Parathyroid adenoma (tissue), 2 donors: ENCODE results near the gene TBC1D12.

Source experiments
- H2AFZ ChIP-seq: fragments of 300-600 bp; sonication (generic); one replicate; pipeline ENCODE4 v1.7.0; 2017; ENCODE audit warnings: antibody characterized with exemption, mild to moderate bottlenecking
- H3K27ac ChIP-seq: fragments of 300-600 bp; sonication (generic); one replicate; pipeline ENCODE4 v1.7.0; 2017
- H3K27me3 ChIP-seq: fragments of 300-600 bp; sonication (generic); one replicate; pipeline ENCODE4 v1.7.0; 2017; ENCODE audit warnings: low read length; ENCODE audit not compliant: control insufficient read depth, insufficient read depth
- H3K36me3 ChIP-seq: fragments of 300-600 bp; sonication (generic); one replicate; pipeline ENCODE4 v1.7.0; 2017; ENCODE audit warnings: low read length; ENCODE audit not compliant: control insufficient read depth, insufficient read depth
- H3K4me1 ChIP-seq: fragments of 300-600 bp; sonication (generic); one replicate; pipeline ENCODE4 v1.7.0; 2017; ENCODE audit warnings: control low read depth
- H3K4me2 ChIP-seq: fragments of 300-600 bp; sonication (generic); one replicate; pipeline ENCODE4 v1.7.0; 2017; ENCODE audit warnings: low read length
- H3K4me3 ChIP-seq: fragments of 300-600 bp; sonication (generic); one replicate; pipeline ENCODE4 v1.7.0; 2017; ENCODE audit warnings: low read depth, low read length
- H3K79me2 ChIP-seq: fragments of 300-600 bp; sonication (generic); one replicate; pipeline ENCODE4 v1.7.0; 2017; ENCODE audit warnings: control low read depth
- H3K9ac ChIP-seq: fragments of 300-600 bp; sonication (generic); one replicate; pipeline ENCODE4 v1.7.0; 2017; ENCODE audit warnings: mild to moderate bottlenecking
- H3K9me3 ChIP-seq: fragments of 300-600 bp; sonication (generic); one replicate; pipeline ENCODE4 v1.7.0; 2017; ENCODE audit warnings: low read length; ENCODE audit not compliant: control insufficient read depth
- TF ChIP-seq, protein P1 (sequence below): fragments of 300-600 bp; sonication (generic); IDR thresholded peaks from one replicate; pipeline ENCODE4 v1.7.0; 2017; ENCODE audit warnings: antibody characterized with exemption, mild to moderate bottlenecking
- donor health status: primary hyperparathyroidism.

TBC1D12 gene

DNA sequence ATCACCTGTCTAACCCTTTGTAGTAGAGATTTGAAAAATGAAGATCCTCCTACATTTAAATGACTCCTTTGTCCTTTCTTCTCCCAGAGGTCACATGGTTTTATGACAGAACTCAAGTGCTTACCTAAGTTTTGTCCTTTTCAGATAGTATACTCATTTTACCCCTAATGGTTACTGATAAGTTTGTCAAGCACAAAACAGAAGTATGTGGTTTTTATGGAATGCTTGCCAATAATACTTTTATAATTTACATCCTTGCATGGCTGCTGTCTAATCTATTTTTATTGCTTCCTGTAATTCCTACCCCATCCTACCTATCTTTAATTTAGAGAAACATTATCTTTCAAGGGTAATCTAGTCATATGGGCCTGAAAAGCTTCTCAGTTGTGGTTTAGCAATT lies 180.8 kb downstream of the TBC1D12 start:
- H3K36me3 ChIP-seq, result no peaks in the 10 kb centered on the region
- no peaks in the 10 kb centered on the region for H3K27me3 ChIP-seq
- no peaks in the 10 kb centered on the region for H3K4me1 ChIP-seq
- no peak overlapping the region for H3K4me2 ChIP-seq
- no peak overlapping the region for H2AFZ ChIP-seq
- TF ChIP-seq, protein P1, sequence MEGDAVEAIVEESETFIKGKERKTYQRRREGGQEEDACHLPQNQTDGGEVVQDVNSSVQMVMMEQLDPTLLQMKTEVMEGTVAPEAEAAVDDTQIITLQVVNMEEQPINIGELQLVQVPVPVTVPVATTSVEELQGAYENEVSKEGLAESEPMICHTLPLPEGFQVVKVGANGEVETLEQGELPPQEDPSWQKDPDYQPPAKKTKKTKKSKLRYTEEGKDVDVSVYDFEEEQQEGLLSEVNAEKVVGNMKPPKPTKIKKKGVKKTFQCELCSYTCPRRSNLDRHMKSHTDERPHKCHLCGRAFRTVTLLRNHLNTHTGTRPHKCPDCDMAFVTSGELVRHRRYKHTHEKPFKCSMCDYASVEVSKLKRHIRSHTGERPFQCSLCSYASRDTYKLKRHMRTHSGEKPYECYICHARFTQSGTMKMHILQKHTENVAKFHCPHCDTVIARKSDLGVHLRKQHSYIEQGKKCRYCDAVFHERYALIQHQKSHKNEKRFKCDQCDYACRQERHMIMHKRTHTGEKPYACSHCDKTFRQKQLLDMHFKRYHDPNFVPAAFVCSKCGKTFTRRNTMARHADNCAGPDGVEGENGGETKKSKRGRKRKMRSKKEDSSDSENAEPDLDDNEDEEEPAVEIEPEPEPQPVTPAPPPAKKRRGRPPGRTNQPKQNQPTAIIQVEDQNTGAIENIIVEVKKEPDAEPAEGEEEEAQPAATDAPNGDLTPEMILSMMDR, result no peak
- no peaks in the 10 kb centered on the region for H3K79me2 ChIP-seq
- H3K9me3 ChIP-seq, result no peaks in the 10 kb centered on the region
- no peak overlapping the region for H3K27ac ChIP-seq
- H3K9ac ChIP-seq, result no peak overlapping the region
- no peak overlapping the region for H3K4me3 ChIP-seq
